Right lobe of liver (tissue), 4 donors: ENCODE results near the gene METTL21A.

Experiments
- CTCF ChIP-seq, 4 donors: fragments of 200-600 bp in 3 of 4; fragments of 450-650 bp in 1 of 4; IDR thresholded peaks; one replicate each; pipeline versions ENCODE4 v1.5.1 to v1.8.0; 2016 to 2022; ENCODE audit warnings: antibody characterized with exemption in 4 of 4, mild to moderate bottlenecking in 2 of 4
- POLR2A ChIP-seq: fragments of 450-650 bp; IDR thresholded peaks from one replicate; pipeline ENCODE4 v1.6.1; 2017; ENCODE audit warnings: antibody characterized with exemption, mild to moderate bottlenecking
- donor health status: DM: no; HTN: no; CAD: no.
- donor health status: DM: no; HTN: no; CAD: no.
- donor health status: DM: no; HTN: yes; CAD: no.

GRCh38 chr2:207612714-207613113, 12.5 kb downstream of the METTL21A start:
- TF ChIP-seq CTCF (IDR thresholded peaks at IDR 0.05), result no peak
- no peak for TF ChIP-seq POLR2A
